Measurements from ENCODE around the gene DGCR2.

DNA sequence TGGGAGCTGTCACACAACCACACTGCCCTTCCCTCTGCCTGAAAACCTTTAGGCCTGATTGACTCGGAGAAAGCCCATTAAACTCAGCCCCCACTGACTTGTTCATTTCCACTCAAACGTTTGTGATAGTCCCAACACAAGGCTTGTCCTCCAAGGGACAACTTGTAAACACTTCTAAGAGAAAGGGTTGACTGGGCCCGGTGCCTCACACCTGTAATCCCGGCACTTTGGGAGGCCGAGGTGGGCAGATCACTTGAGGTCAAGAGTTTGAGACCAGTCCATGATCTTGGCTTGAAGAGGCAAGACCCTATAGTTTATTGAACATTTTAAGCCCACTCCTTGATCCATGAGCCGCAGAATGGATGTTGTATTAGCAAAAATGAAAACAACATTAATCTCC lies 122.8 kb downstream of the DGCR2 start:
- TF ChIP-seq SUZ12 (IDR thresholded peaks at IDR 0.05) = no peak
- TF ChIP-seq FOXK2 (IDR thresholded peaks at IDR 0.05) = no peak
- TF ChIP-seq FOXM1 (IDR thresholded peaks at IDR 0.05; ENCODE audit: borderline replicate concordance) = no peak
- no peak for TF ChIP-seq BHLHE40 (IDR thresholded peaks at IDR 0.05; ENCODE audit: borderline replicate concordance)
- TF ChIP-seq, protein P1, sequence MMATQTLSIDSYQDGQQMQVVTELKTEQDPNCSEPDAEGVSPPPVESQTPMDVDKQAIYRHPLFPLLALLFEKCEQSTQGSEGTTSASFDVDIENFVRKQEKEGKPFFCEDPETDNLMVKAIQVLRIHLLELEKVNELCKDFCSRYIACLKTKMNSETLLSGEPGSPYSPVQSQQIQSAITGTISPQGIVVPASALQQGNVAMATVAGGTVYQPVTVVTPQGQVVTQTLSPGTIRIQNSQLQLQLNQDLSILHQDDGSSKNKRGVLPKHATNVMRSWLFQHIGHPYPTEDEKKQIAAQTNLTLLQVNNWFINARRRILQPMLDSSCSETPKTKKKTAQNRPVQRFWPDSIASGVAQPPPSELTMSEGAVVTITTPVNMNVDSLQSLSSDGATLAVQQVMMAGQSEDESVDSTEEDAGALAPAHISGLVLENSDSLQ (IDR thresholded peaks at IDR 0.05) = no peak
- TF ChIP-seq ELF4 (IDR thresholded peaks at IDR 0.05) = no peak
- TF ChIP-seq ARNT (IDR thresholded peaks at IDR 0.05) = no peak
- no peak for TF ChIP-seq SP1 (IDR thresholded peaks at IDR 0.05)
- no peak for TF ChIP-seq TARDBP (IDR thresholded peaks at IDR 0.05)
- TF ChIP-seq ZNF384 (IDR thresholded peaks at IDR 0.05) = no peak
- TF ChIP-seq HDGF (IDR thresholded peaks at IDR 0.05; ENCODE audit: borderline replicate concordance) = no peak
- TF ChIP-seq FOXA1 (IDR thresholded peaks at IDR 0.05) = no peak
- no peak for TF ChIP-seq LEF1 (IDR thresholded peaks at IDR 0.05; ENCODE audit: borderline replicate concordance)
- TF ChIP-seq CTBP1 (IDR thresholded peaks at IDR 0.05; ENCODE audit: borderline replicate concordance) = no peak

All from HEK293T (cell line).